Fibroblast of upper back skin (primary cell): ENCODE measurements around the gene PAX6.
A peak's percentile ranks its signal among the peaks of the same experiment; 100 is the strongest.

Experiments
- DNase-seq: peaks from one replicate; pipeline ENCODE4 v3.0.0-alpha.2; 2013

PAX6 gene

DNA sequence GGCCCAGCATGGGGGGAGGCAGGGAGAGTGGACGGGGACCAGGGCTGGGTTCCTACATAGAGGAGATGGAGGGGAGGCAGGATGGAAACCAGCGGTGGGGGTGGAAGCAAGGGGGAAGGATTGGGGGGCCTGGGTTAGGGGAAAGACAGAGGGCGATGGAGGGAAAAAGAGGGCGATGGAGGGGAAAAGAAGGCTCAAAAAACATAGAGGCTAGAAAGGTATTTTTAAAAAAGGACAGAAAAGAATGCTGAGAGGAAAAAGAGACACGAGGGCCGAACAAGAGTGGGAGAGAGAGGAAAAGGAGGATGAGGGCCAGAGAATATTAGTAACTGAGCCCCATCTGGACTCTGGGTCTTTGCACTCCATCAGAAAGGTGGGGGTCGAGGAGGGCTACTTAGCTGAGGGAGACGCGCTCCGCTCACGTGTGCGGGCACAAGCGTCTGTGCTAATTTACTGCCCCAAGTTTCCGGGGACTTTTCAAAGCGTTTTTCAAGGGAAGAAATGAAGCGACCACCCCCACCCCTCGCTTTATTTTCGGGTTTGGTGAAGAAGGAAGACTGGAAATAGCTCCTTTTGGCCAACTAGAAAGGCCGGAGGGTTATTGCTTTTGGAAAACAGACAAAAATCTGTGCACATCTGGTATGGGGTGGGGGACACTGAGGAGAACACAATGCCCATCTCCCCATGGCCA, 14.5 kb downstream of the PAX6 start:
- DNase-seq = no peak

DNA sequence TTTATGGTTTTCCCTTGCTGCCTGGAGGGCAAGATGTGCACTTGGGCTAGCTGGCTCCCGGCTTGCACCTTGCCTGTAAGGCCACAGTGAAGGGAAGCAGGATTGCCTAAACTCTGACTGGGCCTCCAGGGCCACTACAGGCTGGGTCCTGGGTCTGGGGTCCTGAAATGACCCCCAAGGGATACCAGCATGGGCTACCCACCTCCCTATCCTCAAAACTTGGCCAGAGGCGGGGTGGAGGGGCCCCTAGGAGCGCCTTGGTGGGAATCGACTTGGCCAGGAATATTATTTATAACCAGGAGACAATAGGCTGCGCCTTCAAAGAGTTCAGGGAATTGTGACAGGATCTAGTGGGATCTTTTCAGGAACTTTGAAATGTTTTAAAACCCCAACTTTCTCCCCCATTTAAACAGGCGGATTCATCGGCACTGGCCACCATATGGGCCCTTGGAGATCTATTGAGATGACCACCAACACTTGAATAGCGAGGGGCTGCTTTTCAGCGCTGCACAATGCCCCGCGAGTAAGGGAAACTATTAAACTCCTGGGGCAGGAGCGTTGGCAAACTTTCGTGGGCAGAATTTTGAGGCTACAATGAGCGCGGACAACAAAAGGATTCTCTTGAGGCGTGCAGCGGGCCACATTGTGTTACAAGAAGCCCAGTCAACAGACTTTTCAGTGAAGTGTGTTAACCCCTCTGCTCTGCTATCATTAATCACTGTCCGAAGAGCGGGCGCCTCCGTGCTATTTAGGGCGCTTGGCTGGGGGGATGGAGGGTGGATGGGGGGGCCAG, 15.2 kb downstream of the PAX6 start:
- no peak for DNase-seq

DNA sequence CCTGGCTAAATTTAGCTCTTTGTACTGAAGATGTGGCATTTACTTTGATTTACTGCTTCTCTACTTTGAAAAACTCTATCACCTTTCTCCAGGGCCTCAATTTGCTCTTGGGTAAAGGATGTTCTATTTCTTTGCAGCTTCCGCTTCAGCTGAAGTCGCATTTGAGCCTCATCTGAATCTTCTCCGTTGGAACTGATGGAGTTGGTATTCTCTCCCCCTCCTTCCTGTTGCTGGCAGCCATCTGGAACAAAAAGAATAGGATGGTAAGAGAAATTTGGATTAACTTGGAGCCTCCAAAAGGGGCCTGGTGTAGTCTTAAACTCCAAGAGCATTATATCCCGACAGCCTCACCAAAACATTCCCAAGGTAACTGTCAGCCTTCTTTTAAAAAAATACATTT, 16.6 kb downstream of the PAX6 start:
- DNase-seq = no peak

DNA sequence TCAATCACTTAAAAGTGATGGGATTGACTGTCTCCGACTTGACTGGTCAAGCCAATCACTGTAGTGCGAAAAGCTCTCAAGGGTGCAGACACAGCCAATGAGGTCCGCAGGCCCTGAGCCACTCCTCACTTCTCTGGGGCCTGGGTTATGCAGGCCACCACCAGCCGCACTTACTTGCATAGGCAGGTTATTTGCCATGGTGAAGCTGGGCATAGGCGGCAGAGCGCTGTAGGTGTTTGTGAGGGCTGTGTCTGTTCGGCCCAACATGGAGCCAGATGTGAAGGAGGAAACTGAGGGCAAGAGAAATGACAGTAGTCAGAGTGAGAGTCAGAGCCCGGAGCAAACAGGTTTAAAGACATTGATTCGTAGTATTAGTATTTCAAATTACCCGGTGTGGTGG, 17.9 kb downstream of the PAX6 start:
- DNase-seq = no peak

DNA sequence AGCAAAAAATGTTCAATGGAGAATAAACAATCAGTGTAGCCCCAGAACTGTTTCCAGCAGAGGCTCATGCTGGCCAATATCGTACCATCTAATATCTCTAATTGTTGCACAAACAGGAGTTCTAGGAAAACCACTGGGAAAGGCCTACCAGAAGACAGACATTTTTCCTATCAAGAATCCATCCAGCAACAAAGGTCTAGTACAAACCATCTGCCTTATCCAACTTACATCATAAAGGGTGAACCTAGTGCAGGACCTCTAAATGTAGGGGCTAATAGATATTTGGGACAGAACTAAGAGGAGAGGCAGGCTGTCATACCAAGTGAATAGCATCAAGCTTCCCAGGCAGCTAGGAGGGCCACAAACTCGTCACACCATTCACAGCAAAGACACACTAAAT, 18.7 kb downstream of the PAX6 start:
- DNase-seq = no peak

DNA sequence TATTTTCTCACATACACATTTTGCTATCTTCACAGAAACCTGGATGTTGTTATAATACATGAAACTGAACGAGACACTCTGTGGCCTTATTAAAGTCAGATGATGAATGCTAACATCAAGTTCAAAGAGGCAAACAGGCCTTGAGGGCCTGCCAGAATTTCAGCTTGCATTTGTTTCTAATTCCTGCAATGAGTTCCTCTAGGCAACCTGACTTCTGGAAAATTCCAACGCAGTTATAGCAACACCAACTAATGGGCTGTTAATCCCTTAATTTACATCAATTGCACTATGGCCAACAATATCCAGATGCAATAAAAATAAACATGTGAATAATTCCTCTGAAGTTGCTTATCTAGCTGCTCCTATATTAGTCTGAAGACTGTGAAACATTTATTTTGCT, 19.1 kb downstream of the PAX6 start:
- no peak for DNase-seq

DNA sequence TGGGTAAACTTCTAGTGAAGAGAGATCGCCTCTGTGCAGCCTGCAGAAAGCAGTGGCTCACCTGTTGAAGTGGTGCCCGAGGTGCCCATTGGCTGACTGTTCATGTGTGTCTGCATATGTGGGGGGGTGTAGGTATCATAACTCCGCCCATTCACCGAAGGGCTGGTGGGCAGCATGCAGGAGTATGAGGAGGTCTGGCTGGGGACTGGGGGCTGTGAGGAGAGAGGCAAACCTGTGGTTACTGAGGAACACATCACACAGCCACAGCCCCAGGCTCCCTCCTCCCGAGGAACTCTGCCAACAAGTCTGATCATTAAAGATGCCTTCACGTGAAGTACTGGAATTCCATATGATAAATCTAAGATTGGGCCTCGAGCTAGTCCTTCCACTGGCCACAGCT, 20.5 kb downstream of the PAX6 start:
- no peak for DNase-seq

DNA sequence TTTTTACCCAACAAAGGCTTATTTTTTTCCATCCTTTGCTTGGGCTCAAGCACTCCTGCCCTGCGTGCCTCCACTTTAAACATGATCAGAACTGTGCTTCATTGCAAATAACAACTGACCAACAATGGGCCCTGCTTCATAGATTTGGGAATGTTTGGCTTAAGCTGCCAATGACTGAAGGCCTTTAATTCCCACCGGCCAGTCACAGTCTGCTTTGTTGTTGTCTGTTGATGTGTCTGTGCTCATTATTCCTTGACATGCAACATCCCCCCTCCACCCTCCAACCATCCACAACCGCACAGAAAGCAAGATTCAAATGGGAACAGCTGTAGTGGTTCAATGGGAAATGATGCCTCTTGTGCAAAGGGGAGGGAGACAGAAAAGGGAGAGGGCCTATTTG, 23.0 kb downstream of the PAX6 start:
- no peak for DNase-seq

DNA sequence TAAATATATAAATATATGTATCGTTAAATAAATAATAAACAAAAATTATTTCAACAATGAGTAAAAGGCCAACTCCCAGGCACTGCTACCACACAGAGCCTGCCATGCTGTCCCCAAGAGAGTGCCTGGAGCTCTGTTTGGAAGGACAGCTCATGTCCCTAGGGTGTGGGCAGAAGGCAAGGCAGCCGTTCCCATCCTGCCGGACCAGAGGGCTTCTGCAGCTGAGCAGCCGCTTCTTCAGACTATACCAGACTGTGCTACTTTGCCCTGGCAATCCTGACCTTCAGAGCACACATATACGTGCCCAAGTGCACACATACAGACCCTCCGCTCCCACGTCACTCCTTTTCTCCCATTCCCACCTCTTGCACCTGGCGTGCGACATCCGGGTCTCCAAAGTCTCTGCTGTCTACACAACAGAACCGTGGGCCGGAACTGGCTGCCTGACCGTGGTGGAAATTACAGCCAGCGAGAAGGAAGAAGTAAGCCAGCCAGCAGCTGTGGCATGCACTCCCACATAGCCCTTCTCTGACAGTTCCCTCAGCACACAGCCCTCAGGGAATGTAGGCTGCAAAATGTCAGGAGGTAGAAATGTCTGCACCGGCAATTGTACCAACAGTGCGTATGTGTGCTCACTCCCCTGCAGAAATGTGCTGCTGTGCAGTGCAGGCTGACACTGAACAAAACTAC, 24.0 kb downstream of the PAX6 start:
- no peak for DNase-seq

DNA sequence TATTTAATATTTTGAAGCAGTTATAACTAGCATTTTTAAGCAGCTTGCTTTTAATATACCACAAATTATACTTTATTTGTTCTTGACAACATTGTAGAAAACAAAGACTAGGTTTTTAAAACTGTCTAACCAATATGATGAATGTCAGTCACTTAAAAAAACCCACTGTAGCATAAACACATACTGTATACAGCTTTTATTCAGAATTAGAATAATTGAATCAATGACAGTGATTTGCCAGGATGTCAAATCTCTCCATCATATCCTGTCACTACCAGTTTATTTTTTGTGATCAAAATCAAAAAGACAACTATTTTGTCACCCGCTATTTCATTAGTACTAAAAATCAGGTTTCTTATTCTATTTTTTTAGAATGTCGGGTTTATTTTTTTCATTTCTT, 26.5 kb downstream of the PAX6 start:
- no peak for DNase-seq

DNA sequence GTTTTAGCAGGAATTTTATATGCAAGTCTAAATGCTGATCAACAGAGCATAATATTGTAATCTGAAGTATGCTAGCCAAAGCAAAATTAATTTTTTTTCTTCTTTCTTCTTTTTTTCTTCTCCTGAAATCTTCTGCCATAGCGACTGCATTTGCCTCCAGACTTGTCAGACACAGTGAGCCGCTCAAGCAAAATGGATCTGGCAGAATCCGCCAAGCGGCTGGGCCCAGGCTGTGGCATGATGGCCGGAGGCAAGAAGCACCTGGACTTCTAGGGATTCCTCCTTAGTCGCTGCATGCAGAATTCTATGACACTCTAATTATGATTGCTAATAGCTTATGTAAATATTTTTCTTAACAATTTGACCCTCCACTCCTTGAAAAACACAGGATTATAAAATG, 27.9 kb downstream of the PAX6 start:
- DNase-seq = no peak

DNA sequence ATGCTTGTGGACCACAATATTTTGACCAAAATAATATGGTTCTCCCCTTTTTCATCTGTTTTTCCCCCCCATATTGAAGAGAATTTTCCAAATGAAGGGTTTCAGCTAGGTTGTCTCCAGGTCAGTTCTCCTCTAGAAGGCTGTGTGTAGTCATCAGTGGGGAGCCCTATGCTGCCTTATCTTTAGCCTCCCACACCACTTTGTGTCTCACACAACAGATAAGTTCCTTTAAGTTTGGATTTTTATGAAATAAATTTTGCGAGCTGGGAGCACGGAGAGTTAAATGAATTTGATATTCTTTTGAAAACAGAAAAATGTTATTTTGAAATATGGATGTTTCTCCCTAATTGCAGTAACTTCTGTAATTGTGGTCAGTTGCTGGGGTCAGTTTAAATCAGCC, 28.9 kb downstream of the PAX6 start:
- DNase-seq = no peak

DNA sequence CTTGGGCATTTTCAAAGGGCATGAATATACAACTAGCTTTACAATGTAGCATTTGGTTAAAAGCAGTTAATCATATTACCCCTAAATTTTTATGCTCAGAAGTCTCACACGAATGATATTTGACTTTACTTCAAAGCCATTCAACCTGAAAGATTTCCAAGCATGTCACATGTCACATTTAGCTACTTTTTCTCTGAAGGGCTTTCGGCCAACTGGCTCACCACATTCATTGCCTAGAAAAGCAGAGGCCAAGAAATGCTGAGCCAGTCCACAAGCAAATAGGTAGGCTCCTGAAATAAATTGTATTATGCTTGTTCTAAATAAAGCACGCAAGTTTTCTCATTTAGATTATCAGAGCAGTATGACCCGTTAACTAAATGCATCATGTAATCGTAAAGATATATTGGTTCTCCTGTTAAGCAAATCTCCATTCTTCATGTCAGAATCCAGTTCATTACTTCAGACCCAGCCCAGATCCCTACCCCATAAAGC, 30.6 kb downstream of the PAX6 start:
- DNase-seq = no peak

DNA sequence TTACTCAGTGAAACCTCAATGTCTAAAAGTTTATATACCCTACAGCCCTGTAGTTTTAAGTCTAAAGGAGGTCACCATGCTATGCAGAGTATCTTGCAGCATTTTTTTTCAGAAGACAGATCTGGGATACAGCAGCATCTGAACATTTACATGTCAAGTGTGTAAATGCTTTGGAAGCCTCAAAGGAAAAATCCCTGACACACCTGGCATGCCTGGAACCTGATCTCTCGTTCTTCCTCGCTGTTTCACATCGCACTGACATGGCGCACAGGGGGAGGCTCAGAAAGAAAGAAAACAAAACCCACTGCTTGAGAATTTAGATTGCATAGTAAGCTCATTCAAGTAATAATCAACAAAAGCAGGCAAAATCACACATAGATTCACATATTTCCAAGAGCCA, 31.0 kb downstream of the PAX6 start:
- DNase-seq = no peak

DNA sequence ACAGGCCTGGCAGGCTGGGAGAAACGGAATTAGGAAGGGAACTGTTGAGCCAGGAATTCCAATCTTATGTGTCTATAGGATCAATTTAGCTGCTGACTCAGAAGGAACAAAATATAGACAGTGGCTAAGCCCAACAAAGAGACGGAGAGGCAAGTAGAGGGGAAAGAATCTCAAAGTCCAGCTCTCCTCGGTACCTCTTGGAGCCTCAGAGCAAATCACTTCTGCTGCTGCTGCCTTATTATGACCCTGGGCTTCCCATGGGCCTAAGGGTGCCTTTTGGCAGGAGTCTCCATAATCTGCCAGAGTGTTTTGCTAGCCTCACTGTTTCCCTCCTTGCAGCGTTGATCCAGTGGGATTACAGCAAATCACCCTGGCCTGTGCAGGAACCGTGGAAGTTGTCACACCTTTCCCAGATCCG, 31.7 kb downstream of the PAX6 start:
- peak; percentile 85 for DNase-seq

DNA sequence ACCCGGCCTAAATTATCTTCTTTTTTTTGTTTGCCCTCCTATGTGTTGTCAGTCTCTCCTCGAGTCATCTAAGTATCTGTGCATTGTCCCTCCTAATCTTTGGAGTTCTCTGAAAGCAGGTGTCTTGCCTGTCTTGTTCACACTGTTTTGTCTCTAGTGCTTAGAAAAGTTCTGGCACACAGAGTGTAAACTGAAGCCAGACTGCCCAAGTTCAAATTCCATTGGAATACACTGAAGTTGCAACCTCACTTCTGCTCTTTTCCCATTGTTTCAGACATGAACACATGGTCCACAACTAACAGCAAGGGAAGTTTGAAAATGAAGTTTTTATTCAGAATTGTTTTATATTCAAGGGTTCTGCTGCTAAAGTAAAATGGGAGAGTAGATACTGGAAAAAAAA, 38.7 kb downstream of the PAX6 start:
- DNase-seq = no peak

DNA sequence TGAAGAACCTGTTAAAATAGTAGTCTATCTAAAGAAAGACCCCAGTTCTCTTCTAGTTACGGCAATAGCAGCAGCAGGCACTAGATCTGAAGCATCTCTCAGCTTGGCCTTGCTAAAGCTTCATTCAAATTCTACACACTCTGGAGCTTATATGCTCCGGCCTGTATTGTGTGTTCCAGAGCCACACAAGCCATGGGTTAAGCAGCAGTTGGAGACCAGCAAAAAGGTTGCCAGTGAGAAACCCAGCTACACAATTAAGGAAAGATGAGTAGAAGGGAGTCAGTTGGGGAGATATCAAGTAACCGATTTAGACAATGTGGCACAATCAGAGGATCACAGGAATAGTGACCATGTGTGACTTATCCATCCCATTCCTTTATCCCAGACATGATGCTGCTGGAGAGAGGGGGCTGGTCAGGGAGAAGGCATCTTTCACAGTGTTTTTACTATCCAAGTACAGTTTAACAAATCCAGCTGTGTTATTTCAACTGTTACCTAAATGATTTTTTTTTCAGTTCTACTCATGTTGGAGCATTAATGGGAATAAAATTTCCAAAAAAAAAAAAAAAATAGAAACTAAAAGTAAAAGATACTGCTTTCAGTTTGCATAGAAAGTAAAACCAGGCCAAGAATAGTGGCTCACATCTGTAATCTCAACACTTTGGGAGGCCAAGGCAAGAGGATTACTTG, 41.0 kb downstream of the PAX6 start:
- no peak for DNase-seq

DNA sequence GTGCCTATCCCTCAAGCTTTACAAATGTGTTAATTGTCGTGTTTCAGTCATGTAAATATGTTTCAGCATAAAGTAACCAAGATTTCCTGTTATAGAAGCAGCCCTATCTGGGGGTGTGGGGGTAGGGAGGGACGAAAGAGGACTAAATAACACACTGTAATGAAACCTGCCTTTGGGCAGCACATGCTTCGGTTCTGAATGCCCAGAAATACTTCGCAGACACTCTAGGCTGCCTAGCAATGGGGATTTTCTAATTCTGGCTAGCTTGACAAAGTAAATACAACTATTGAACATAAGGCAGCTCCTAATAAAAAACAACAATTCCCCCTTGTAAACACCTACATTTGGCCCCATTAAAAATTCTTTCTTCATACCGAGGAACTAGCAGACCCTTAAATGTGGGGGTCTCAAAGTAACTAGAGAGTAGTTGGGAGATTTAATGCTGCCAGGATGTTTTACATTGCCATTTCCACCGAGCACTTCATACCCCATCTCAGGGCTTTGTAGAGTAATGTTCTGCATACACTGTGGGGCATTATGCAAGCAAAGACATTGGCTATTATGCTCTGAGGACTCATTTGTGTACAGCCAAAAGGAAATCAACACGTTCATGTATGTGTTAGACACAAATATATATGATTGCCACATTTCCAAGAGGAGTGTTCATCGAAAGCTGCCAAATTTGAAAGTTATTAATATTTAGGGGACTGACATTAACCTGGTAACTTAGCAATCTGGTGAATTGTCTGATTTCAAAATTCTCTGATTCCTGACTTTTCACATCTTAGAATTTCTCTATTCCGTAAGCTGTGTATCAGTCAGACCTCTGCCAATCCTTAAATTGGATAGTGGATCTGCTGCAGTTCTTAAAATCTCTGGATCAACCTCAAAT, 42.1 kb downstream of the PAX6 start:
- no peak for DNase-seq

DNA sequence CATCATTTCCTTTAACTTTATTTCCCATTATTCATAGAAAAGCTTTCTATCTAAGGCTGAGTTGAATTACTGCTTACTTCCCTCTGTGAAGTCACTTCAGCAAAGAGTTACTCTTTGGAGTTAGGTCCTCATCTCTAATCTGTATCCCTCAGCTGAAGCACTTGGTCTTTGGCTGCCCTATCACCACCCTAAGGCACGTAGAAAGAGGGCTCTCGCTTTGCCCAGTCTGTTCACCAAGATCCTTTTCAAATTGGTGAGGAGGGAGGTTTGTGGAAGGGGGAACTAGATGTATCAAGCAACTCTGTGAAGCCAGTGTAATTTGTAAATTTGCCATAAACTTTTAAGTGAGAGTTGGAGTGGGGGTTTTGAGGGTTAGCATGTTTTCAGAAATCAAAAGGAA, 43.4 kb downstream of the PAX6 start:
- DNase-seq = no peak

DNA sequence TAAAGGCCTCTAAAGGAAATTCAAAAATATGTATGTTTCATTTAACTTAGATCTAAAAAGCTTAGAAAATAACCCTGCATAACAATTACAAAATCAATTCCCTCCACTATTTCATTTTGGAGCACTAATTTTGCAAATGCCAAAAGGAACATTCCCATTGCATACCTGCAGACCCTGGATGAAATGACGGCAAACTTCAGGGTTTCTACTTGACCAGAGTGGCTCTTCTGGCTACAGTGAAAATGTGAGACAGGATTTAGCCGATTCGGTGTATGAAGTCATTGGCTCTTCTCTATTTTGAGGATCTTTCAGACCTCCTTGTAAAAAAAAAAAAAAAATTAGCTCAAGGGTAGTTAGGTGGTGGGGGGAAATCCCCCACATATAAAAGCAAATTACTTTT, 44.1 kb downstream of the PAX6 start:
- DNase-seq = no peak

DNA sequence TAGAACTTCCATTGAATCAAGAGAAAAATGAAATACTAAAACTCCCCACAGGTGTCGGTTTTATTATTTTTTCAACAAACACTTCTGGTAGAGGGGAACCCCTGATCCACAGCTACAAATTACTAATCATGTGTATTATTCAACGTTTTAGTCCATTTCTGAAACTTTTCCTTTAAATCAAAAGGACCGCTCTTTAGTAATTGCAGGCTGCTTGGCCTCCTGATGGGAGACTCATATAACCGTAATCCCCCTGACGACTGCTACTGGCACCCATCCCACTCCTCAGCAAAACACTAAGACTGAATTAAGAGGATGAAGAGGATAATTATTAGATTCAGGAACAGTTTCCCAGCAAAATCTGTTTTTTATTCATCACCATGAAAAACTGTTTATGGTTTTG, 46.4 kb downstream of the PAX6 start:
- peak; percentile 4 for DNase-seq

DNA sequence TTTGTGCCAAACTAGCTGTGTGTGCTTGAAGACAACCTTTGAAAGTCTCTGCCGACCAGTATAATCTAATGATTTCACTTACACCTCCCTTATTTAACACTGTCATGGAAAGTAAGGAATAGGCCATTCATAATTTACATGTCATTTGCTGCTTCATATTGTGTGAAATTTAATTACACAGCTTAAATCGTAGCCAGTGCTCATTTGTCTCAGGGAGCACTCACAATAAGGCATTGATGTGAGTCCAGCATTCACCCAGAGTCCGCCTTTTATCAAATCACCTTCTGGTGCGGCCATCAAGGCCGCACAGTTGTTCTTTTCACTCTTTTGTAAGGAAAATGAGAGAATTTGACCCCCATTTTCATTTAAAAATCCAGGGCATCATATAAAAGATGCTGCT, 46.9 kb downstream of the PAX6 start:
- DNase-seq = no peak
